CMK (cell line): ENCODE results near the gene NOXO1.
"Not testable (repeated sequence)": the region's sequence is repeated elsewhere in the genome, so short reads cannot be mapped to it uniquely, and the experiment has no call there.

Experiments used
- DNase-seq: peaks from one replicate; pipeline ENCODE4 v3.0.0-alpha.2; 2010; ENCODE audit warnings: low read depth

The NOXO1 gene

GRCh38 chr16:1941162-1942046, 39.9 kb downstream of the NOXO1 start:
- DNase-seq = no peak

- no peak for DNase-seq
Observed at GRCh38 chr16:1940273-1941161, 40.8 kb downstream of the NOXO1 start.

- not testable (repeated sequence) for DNase-seq
Observed at GRCh38 chr16:1939833-1940232, 41.4 kb downstream of the NOXO1 start.

GRCh38 chr16:1938910-1939309, 42.4 kb downstream of the NOXO1 start:
- no peak for DNase-seq

- no peak for DNase-seq
Observed at GRCh38 chr16:1938316-1938715, 43.0 kb downstream of the NOXO1 start.

- no peak for DNase-seq
Observed at GRCh38 chr16:1936945-1937479, 44.3 kb downstream of the NOXO1 start.

GRCh38 chr16:1933097-1933661, 48.1 kb downstream of the NOXO1 start:
- no peak for DNase-seq

GRCh38 chr16:1932050-1933028, 48.9 kb downstream of the NOXO1 start:
- DNase-seq = no peak

GRCh38 chr16:1930338-1930720, 50.9 kb downstream of the NOXO1 start:
- no peak for DNase-seq

GRCh38 chr16:1929578-1930337, 51.5 kb downstream of the NOXO1 start:
- peak; percentile 59 for DNase-seq

GRCh38 chr16:1929105-1929504, 52.2 kb downstream of the NOXO1 start:
- DNase-seq = no peak
